WTC11 (cell line): Measurements from ENCODE around the gene JRKL. TPM values are rescaled to one million over a fixed set of nuclear protein-coding genes. Genes with fewer than 3 reads are reported as not detected.
"Not testable (repeated sequence)": the region's sequence is repeated elsewhere in the genome, so short reads cannot be mapped to it uniquely, and the experiment has no call there.

Experiments
- ATAC-seq: fragments of 200-7000 bp; cut with Tn5 transposase; 2 replicates; pipeline ENCODE4 v1.10.0; 2021; ENCODE audit warnings: mild to moderate bottlenecking, moderate library complexity
- CTCF ChIA-PET: fragments of 300-600 bp; sonication (Branson Sonifier 250); formaldehyde crosslinking; loops from one replicate; lab custom pipeline; 2021; ENCODE audit warnings: antibody characterized with exemption; lab: Charles Lee
- POLR2A ChIA-PET: fragments of 350-600 bp; sonication (Branson Sonifier 250); formaldehyde crosslinking; loops from one replicate; lab custom pipeline; 2021; ENCODE audit warnings: antibody characterized with exemption; lab: Charles Lee
- DNase-seq: peaks from one replicate; pipeline ENCODE4 v3.0.0; 2021; ENCODE audit warnings: low spot score
- H3K27ac Mint-ChIP-seq: 2 replicates; pipeline ENCODE4 v1.8.0; 2021; ENCODE audit warnings: mixed read lengths
- H3K27me3 Mint-ChIP-seq: 2 replicates; pipeline ENCODE4 v1.8.0; 2021; ENCODE audit warnings: low read depth, mild to moderate bottlenecking, moderate library complexity, mixed read lengths
- H3K36me3 Mint-ChIP-seq: 2 replicates; pipeline ENCODE4 v1.8.0; 2021; ENCODE audit warnings: mixed read lengths
- H3K4me1 Mint-ChIP-seq: 2 replicates; pipeline ENCODE4 v1.8.0; 2022; ENCODE audit warnings: mixed read lengths
- H3K4me3 Mint-ChIP-seq: 2 replicates; pipeline ENCODE4 v1.8.0; 2021; ENCODE audit warnings: mild to moderate bottlenecking, moderate library complexity, mixed read lengths
- H3K9me3 Mint-ChIP-seq: 2 replicates; pipeline ENCODE4 v1.8.0; 2021; ENCODE audit warnings: mixed read lengths
- ATF1 ChIP-seq: sonication (generic); formaldehyde crosslinking; IDR thresholded peaks from 2 replicates; pipeline ENCODE4 v1.8.1; 2023; ENCODE audit warnings: mild to moderate bottlenecking, moderate library complexity, missing genetic modification reagents
- E2F4 ChIP-seq: sonication (generic); formaldehyde crosslinking; IDR thresholded peaks from 2 replicates; pipeline ENCODE4 v1.8.1; 2022; ENCODE audit warnings: low read depth, mild to moderate bottlenecking, moderate library complexity, missing genetic modification reagents, borderline replicate concordance
- E2F5 ChIP-seq: sonication (generic); formaldehyde crosslinking; IDR thresholded peaks from 2 replicates; pipeline ENCODE4 v1.8.1; 2022; ENCODE audit warnings: mild to moderate bottlenecking, moderate library complexity, missing genetic modification reagents
- GTF2I ChIP-seq: fragments of 250-450 bp; sonication (Bioruptor Pico); conservative IDR thresholded peaks from 2 replicates; pipeline ENCODE4 v1.4.0; 2021; ENCODE audit warnings: mild to moderate bottlenecking
- NFE2L1 ChIP-seq: sonication (generic); formaldehyde crosslinking; IDR thresholded peaks from 2 replicates; pipeline ENCODE4 v1.8.1; 2023; ENCODE audit warnings: missing genetic modification reagents
- RELA ChIP-seq: sonication (generic); formaldehyde crosslinking; IDR thresholded peaks from 2 replicates; pipeline ENCODE4 v1.8.1; 2022; ENCODE audit warnings: missing genetic modification reagents, mild to moderate bottlenecking, borderline replicate concordance
- TEAD1 ChIP-seq: sonication (generic); formaldehyde crosslinking; IDR thresholded peaks from 2 replicates; pipeline ENCODE4 v1.8.0; 2022; ENCODE audit warnings: mild to moderate bottlenecking, missing genetic modification reagents
- ZNF425 ChIP-seq: fragments of 250-450 bp; sonication (Bioruptor Pico); conservative IDR thresholded peaks from 2 replicates; pipeline ENCODE4 v1.9.0; 2021; ENCODE audit warnings: mild to moderate bottlenecking
- ZNF512 ChIP-seq: sonication (generic); formaldehyde crosslinking; IDR thresholded peaks from 2 replicates; pipeline ENCODE4 v1.8.1; 2022; ENCODE audit warnings: missing genetic modification reagents, borderline replicate concordance
- microRNA-seq: library from miRNA; unstranded; fragments of <30 nt; microRNA quantifications from one replicate; pipeline ENCODE4 v1.2.0, GENCODE V29; 2022; ENCODE audit warnings: borderline number of aligned reads
- total RNA-seq: library from RNA; stranded (reverse); gene quantifications from 3 replicates; pipeline ENCODE4 v1.2.3, GENCODE V29; 2021

Gene JRKL
- total RNA-seq, 1 experiment from 2014 or later, result 6.1 TPM

GRCh38 chr11:96424693-96425092 is 34.9 kb downstream of the JRKL start:
- TF ChIP-seq E2F5 (CRISPR knock-in tag) (no peak), ATF1 (CRISPR knock-in tag) (no peak), E2F4 (CRISPR knock-in tag) (no peak), RELA (no peak), NFE2L1 (CRISPR knock-in tag) (no peak), TEAD1 (CRISPR knock-in tag) (no peak)
- no peak for DNase-seq
- Mint-ChIP-seq H3K27ac (no peak overlapping the region), H3K4me3 (no peak overlapping the region), H3K27me3 (no peaks in the 10 kb centered on the region), H3K9me3 (no peaks in the 10 kb centered on the region), H3K4me1 (peaks cover 7% of the 10 kb centered on the region), H3K36me3 (no peaks in the 10 kb centered on the region)
- ChIA-PET CTCF (interaction anchor here (0.6 to 1.4 kb wide), 6 partner anchors 14 to 589 kb away, joined by 3 to 8 read pairs (median 4); partner anchors contain the start of gene MAML2), POLR2A (no interaction called here)
- ATAC-seq, result no peak

- no peak overlapping the region for H3K27ac Mint-ChIP-seq
- POLR2A ChIA-PET, result no interaction called here
- peaks cover 25% of the 10 kb centered on the region for H3K9me3 Mint-ChIP-seq
- DNase-seq (no peak), ATAC-seq (no peak)
- TF ChIP-seq GTF2I (CRISPR knock-in tag) (no peak), ZNF512 (CRISPR knock-in tag) (no peak), ZNF425 (CRISPR knock-in tag) (no peak)
- peaks cover 6% of the 10 kb centered on the region; the same call in 1 of the 2 replicates for H3K36me3 Mint-ChIP-seq
- no peak overlapping the region for H3K4me3 Mint-ChIP-seq
- CTCF ChIA-PET, result no interaction called here
- H3K27me3 Mint-ChIP-seq, result no peaks in the 10 kb centered on the region
- H3K4me1 Mint-ChIP-seq, result peaks cover 7% of the 10 kb centered on the region
Measured at GRCh38 chr11:96430668-96431067, 40.9 kb downstream of the JRKL start.

- H3K27me3 Mint-ChIP-seq, POLR2A ChIA-PET, ATAC-seq, H3K36me3 Mint-ChIP-seq, CTCF ChIA-PET, DNase-seq, H3K4me3 Mint-ChIP-seq, H3K27ac Mint-ChIP-seq, H3K4me1 Mint-ChIP-seq: not testable (repeated sequence)
- peaks cover 25% of the 10 kb centered on the region for H3K9me3 Mint-ChIP-seq
Measured at GRCh38 chr11:96432654-96433053, 42.8 kb downstream of the JRKL start.

Small RNAs within 50 kb of the gene (microRNA-seq; reads per million reads assigned to microRNA genes)
- not detected for gene MIR1260B

Other genes with a start within 250 kb of the JRKL start
- gene MAML2, start 46.8 kb upstream of the JRKL start, total RNA-seq, result 5.1 to 8.1 TPM (median 5.2 TPM) in 3 replicates
- gene CCDC82, start 101 bp upstream of the JRKL start, total RNA-seq, result 15.0 to 16.3 TPM (median 15.3 TPM) in 3 replicates